Nucleus accumbens (tissue), 56 donors: Measurements from ENCODE around the gene GRAMD1B.
"Not testable (repeated sequence)": the region's sequence is repeated elsewhere in the genome, so short reads cannot be mapped to it uniquely, and the experiment has no call there.

Source experiments
- DNase-seq, 56 donors: peaks; one replicate each; lab custom pipeline; 2025; lab: John Stamatoyannopoulos, UW

GRAMD1B gene

DNA sequence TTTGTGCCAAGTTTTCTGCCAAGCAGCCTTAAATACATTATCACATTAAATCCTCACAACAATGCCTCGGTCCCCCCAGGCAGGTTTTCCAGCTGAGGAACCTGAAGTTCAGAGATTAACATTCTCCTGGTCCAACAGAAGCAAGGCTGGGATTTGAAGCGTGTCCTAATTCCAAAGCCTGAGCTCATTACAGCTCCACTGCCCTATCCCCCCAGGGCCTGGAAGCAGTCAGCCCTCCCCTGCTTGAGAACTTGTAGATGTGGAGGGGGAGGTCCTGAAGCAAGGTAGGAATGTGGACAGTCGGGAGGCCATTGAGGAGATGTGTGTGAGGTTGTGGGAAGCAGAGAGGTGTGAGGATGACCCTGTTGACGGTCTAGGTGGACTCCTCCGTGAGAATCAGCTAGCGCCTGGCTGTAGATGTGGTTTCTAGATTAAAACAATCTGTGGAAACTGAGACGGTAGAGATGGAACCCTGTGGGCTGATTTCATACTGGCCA lies 8.1 kb downstream of the GRAMD1B start:
- no peak for DNase-seq

DNA sequence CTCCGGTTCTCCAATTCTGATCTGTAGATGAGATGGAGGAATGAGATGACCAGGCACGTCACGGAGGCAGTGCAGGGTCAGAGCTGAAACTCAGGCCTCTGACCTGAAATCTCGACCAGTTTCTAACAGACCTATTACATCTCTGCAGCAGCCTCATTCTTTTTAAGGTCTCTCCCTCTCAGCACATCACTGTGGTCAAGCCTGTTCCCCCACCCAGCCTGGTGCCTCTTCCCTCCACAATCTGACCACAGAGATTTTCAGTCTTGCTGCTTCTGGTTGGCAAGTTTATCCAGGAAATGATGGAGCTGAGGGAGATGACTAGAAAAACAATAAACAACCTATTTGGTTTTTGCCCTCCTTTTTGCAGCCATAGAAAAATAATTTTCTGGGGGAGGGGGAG lies 9.5 kb downstream of the GRAMD1B start:
- DNase-seq: no peak

DNA sequence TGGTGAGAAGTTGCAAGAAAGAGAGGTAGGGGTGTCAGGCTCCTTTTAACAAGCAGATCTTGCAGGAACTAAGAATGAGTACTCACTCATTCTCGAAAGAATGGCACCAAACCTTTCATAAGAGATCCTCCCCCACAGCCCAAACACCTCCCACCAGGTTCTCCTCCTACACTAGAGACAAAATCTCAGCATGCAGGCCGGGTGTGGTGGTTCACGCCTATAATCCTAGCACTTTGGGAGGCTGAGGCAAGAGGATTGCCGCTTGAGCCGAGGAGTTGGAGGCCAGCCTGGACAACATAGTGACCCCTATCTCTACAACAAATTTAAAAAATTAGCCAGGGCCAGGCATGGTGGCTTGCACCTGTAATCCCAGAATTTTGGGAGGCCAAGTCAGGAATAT lies 11.1 kb downstream of the GRAMD1B start:
- DNase-seq: no peak

DNA sequence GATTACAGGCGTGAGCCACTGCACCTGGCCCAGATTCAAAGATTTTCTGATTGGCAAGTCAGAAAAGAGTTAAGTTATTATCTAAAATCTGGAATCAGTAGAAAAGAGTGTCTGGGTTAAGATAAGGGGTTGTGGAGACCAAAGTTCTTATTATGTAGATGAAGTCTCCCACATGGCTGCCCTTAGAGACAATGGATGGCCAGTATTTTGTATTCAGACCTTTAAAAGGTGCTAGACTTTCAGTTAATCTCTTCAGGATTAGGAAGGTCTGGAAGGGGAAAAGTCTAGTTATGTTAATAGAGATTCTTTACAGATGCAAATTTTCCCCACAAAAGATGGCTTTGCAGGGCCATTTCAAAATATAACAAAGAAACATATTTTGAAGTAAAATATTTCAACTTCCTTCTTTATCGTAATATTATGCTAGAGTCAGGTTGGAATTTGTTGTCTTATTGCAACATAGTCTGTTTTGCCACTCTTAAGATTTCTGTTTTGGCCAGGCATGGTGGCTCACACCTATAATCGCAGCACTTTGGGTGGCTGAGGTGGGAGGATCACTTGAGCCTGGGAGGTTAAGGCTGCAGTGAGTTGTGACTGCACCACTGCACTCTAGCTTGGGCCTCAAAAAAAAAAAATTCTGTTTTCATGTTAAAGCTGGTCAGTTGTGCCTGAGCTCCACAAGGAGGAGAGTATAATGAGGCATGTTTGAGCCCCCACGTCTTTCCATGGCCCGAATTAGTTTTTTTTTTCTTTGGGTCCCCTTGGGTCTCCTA lies 14.0 kb downstream of the GRAMD1B start:
- no peak for DNase-seq

DNA sequence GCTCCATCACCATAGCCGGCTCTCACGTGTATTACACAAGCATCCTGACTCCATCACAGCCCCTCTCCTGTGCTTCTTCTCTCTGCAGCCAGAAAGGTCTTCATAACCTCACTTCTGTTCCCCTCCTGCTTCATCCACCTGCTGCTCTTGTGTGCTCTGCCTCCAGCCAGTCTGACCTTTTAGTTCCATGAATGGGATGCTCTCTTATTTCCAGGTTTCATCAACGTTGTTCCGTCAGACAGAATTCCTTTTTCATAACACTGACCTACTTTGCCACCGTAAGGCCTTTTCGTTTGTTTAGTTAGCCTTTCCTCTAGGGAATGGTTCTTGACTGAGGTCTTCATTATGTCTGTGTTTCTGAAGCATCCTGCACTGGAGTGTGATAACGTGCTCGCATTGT lies 18.8 kb downstream of the GRAMD1B start:
- DNase-seq: no peak

DNA sequence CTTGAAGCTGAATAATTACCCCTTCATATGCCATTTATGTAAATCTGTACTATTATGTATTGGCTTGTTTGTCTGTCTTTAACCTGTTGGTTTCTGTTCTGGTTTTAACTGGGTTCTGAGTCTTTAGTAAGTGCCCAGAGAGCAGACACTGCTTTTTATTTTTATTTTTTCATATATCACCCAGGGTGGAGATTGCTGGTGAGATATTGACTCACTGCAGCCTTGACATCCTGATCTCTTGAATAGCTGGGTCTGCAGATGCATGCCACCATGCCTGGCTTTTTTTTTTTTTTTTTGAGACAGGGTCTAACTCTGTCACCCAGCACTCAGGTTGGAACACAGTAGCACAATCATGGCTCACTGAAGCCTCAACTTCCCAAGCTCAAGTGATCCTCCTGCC lies 19.4 kb downstream of the GRAMD1B start:
- DNase-seq: no peak

DNA sequence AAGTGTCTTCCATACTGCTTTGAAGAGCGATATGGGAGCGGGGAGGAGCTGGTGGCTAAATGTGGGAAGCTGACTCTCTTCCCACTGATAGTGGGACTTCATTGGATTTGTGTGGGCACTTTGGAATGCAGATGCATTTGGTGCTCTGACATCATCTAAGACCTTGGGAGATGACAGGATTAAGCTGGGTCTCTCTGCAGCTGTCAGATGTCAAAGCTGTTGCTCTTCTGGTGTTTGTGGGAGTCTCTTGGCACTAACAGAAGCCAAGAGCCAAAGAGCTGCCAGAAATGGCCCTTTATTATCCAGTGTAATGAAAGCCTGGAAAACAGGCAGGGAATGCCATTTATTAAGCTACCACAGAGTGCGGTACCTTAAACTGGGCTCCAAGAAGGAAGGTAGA lies 20.6 kb downstream of the GRAMD1B start:
- no peak for DNase-seq

DNA sequence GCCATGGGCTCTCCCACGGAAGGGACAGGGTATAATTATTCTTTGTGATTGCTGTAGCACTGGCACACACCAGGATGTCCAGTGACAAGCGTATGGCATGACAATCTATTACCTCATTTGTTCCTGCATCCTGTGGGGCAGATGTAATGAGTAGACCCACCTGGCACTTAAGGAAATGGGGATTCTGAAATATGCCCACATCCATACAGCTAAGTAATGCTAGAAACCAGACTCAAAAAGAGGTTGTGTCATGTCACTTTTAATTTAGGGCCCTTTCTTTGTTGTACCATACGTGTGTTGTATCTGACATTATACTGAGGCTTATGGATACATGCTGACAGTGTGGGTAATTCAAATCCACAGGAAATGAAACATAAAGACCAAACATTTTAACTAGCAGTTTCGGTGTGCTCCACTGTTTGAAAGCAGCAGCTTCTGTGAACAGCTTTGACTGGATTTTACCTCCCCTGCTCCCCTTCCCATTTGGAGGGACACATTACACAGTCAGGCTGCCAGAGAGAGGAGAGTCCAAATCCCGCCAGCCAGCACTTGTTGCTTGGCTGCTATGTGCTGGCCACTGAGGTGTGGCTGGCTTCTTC lies 21.2 kb downstream of the GRAMD1B start:
- DNase-seq: no peak

DNA sequence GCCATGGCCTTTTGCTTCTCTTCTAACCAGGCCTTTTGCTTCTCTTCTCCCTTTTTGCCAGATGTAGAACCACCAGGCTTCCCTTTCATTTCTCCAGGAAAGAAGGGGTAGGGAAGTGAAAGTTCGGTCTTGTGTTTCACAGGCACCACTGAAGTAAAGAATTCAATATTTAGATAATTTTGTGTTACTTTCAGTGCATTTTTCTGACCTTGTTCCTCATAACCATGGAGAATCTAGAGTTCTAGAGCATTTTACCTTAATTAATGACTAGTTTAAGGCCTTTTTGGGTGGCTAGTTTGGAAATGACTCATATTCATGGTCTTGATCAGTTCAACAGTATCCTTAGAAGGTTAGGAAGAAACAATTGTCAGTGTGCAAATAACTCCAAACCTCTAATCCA lies 22.7 kb downstream of the GRAMD1B start:
- no peak for DNase-seq

DNA sequence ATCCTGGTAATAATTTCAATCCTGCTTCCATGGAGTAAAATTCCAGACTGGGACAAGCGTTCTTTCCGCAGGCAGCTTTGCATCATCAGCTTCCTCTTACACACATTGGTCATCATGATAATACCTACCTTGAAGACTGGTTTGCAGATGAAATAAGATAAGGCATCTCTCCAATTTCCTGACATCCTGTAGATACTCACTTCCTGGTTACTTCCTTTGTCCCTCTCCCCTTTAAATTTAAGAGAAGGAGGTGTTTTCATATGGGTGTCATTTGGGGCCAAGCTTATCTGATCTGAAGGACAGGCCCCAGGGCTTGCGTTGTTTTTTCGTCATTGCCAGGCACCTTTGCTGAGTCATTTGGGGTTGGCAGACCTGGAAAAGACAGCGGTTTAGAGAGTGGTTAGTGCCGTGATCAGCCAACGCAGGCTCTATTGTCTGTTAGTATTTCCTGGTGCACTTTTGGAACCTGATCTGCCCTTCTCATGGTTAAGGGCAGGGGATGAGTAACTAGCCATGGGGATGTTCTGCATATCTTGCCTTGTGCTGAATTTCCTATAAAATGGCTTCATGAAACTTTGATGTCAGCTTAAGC lies 24.1 kb downstream of the GRAMD1B start:
- no peak for DNase-seq

DNA sequence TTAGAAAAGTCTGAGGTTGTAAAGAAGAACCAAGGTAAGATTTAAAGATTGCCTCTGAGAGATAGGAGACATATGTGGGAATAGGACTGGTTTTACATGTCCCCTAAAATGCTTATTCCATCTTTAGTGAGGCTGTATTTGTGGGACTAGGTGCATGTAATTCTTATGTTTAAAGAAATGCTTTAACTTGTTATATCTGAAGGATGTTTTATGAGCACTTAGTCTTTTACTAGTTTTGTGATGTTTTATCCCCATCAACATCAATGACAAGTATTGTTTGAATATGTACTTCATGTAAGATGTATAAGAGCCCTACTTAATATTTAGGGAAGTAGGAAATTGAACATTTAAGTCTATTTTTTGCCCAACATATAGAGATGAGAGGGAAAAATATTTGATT lies 24.7 kb downstream of the GRAMD1B start:
- DNase-seq: no peak

DNA sequence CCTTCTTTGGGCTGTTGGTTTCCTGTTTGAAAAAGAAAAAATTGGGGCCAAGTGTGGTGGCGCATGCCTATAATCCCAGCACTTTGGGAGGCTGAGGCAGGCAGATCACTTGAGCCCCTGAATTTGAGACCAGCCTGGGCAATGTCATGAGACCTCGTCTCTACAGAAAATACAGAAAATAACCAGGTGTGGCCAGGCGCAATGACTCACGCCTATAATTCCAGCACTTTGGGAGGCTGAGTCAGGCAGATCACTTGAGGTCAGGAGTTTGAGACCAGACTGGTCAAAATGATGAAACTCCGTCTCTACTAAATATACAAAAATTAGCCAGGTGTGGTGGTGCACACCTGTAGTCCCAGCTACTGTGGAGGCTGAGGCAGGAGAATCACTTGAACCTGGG lies 26.4 kb downstream of the GRAMD1B start:
- not testable (repeated sequence) for DNase-seq

DNA sequence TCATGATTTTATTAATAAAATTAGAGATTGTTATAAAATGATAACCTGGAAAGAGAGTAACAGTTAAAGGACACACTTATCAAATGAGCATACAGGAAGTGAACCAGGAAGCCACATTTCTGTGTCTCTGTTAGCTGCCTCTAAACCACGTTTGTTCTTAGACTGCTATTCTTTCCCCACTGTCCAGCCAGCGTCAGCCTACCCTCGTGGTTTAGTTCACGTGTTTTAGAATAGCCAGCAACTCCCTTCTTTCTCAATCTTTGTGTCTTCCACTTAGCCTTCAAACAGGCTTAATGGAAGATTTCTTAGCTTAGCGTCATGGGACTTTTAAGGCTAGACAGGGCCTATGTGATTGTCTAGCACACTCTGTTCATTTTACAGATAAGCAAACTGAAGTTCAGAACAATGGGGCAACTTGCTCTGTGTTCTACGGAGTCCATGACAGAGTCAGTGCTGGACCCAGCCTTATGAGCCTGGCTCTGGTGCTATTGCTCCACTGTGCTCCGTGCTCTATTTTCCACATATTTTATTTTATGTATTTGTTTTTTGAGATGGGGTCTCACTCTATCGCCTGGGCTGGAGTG lies 27.2 kb downstream of the GRAMD1B start:
- peak in 4 of 56 donors; percentile 3 to 26 (median 12) for DNase-seq

DNA sequence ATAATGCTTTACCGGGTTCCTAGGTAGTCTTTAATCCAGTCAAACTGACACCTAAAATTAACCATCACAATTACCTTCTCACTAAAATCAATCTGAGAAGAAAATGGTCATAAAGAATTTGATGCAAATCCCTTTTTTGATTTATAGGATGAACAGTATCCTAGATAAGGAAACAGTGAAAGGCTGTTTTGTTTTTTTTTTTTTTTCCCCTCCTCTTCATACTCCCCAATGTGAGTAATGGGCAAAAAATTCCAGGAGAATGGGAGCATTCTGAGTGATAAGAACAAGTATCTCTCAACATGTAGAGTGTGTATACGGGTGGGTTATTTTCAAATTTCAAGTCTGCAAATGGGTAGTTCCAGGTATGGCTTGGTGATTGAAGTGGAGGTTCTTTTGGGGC lies 28.4 kb downstream of the GRAMD1B start:
- no peak for DNase-seq

DNA sequence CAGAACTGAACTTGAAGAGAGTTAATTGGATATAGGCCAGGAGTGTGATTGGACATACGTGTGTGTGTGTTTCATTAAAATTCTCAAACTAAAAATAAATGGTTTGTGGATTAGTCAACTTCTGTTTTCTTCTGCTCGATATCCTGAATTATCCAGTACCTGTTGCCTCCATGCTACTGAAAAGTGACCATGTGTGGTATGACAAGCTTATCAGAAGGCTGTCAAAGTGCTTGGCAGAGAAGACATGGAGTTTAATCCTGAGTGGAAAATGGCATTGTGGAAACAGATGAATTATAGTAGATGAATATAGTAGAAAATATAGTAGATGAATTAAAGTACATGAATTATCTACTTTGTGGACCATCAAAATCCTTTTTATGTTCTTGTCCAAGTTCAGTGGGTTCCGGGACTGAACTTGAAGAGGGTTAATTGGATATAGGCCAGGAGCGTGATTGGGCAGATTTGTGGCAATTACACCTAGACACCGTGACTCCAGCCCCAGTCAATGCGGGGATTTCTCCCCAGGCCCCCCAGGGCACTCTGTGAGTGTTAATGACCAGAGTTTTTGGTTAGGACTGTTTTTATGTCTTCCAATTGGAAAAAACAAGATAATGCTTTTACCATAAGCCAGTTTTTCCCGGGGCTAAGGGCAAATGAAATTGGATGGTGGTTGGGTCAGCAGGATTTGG lies 30.1 kb downstream of the GRAMD1B start:
- no peak for DNase-seq

DNA sequence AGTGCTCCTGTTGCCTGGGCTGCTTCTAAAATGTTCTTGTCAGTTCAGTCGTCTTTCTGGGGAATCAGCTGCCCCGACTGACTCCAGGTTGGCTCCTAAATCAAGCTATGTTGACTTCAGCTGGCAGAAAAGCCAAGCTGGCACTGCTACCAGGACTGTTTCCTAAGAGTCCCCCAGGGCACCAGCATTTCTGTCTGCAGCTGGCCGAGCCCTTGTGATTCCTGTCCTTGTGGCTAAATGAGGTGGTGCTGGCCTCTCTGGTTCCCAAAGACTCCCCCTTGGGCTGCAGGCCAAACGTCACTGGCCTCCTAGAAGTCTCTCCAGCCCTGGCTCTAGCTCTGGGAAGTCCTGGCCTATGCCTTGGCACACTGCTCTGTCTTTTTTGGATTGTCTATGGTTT lies 31.1 kb downstream of the GRAMD1B start:
- DNase-seq: peak in 3 of 56 donors; percentile 2 to 9 (median 6)

DNA sequence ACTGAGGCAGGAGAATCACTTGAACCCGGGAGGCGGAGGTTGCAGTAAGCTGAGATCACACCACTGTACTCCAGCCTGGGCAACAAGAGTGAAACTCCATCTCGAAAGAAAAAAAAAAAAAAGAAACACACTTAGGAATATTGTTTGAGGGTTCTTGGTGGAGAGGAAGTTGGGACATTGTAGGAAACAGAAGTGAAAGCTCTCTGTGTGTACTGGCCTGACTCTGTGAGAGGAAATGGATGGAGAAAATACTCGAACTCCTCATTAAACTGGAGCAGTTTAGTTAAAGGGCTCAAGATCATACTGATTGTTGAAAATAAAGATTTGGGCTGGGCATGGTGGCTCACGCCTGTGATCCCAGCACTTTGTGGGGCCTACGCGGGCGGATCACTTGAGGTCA lies 35.6 kb downstream of the GRAMD1B start:
- DNase-seq: not testable (repeated sequence)

DNA sequence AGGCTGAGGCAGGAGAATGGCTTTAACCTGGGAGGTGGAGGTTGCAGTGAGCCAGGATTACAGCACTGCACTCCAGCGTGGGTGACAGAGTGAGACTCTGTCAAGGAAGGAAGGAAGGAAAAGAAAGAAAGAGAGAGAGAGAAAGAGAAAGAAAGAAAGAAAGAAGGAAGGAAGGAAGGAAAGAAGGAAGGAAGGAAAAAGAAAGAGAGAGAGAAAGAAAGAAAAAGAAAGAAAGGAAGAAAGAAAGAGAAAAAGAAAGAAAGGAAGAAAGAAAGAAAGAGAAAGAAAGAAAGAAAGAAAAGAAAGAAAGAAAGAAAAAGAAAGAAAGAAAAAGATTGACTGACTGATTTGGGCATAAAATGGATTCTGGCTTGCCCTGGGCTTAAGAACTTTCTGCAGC lies 36.1 kb downstream of the GRAMD1B start:
- DNase-seq: not testable (repeated sequence)

DNA sequence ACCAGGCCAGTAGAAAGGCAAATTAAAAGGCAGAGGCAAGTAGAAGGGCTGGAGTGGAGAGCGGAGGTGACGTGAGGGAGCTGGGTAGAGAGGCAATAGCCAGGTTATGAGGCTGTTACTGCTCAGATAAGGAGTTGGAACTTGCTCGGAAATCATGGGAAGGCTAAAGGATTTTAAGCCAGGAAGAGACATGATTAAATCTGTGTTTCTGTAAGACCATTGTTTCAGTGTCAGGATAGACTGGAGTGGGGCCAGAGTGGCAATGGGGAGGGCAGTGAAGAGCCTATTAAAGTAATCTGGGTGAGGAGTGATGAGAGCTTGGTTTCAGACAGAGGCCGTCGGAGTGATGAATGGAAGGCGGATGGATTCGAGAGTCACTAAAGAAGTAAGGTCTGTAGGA lies 39.0 kb downstream of the GRAMD1B start:
- DNase-seq: peak in 4 of 56 donors; percentile 7 to 14 (median 8)

DNA sequence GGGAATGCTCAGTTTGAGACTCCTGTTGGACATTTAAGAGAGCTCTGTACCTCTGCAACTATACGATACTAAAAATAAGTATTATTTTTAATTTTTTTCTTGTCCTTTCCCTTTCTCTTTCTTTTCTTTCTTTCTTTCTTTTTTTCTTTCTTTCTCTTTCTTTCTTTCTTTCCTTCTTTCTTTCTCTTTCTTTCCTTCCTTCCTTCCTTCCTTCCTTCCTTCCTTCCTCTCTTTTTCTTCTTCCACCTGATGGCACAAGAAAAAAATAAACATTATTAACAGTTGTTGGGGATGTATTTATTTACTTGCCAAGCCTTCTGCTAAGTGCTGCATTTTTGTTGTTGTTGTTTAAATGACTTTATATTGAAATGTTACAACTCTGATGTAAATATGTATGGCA lies 39.5 kb downstream of the GRAMD1B start:
- no peak for DNase-seq

DNA sequence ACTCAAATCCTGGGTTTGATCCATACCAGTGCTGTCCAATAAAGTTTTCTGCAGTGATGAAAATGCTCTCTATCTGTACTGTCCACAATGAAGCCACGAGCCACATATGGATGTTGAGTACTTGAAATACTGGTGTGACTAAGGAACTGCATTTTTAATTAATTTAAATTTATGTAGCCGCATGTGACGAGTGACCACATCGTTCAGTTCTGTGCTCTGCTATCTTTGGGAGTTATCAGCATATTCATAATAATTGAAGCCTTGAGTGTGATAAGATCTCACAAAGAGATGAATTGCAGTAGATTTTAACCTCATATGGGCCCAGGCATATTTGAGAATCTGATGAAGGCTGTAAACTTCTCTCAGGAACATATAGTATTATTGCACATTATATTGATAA lies 40.8 kb downstream of the GRAMD1B start:
- DNase-seq: no peak
